Adrenal gland (tissue), 5 donors: ENCODE measurements around the gene ACSS3.

ENCODE experiments used
- CTCF ChIP-seq, 6 experiments: fragments of 450-650 bp in 4 of 6; fragments of 200-600 bp in 2 of 6; sonication (generic) in 1 of 6; IDR thresholded peaks; 1 replicate in 5 of 6; 2 replicates in 1 of 6; pipeline versions ENCODE4 v1.5.1 to v1.8.0; 2016 to 2021; ENCODE audit warnings: antibody characterized with exemption in 6 of 6, mild to moderate bottlenecking in 2 of 6, moderate library complexity in 1 of 6
- POLR2A ChIP-seq, 2 donors: fragments of 450-650 bp; IDR thresholded peaks; one replicate each; pipeline ENCODE4 v1.6.1; 2017; ENCODE audit warnings: antibody characterized with exemption in 2 of 2, mild to moderate bottlenecking in 2 of 2, moderate library complexity in 1 of 2
- donor health status: DM: no; HTN: no; CAD: no.

GRCh38 chr12:81085832-81086231, 8.0 kb downstream of the ACSS3 start:
- TF ChIP-seq POLR2A (IDR thresholded peaks at IDR 0.05), result no peak
- no peak for TF ChIP-seq CTCF (IDR thresholded peaks at IDR 0.05)
